K562 (cell line): ENCODE results near the gene CSNK1A1. TPM values are rescaled to one million over a fixed set of nuclear protein-coding genes. Genes with fewer than 3 reads are reported as not detected.

ENCODE experiments used
- ATAC-seq: fragments of 200-7000 bp; cut with Tn5 transposase; 3 replicates; pipeline ENCODE4 v1.9.1; 2020; ENCODE audit warnings: moderate library complexity
- BruUV-seq: library from RNA; stranded (reverse); fragments of 400-500 nt; replicated peaks from 2 replicates; lab custom pipeline; 2021; lab: Mats Ljungman, UMichigan
- CTCF ChIA-PET: fragments of 300-600 bp; formaldehyde crosslinking; extraction: SDS; loops from one replicate; lab custom pipeline; 2021; ENCODE audit warnings: low intra/inter-chr PET ratio; lab: Yijun Ruan, JAX
- POLR2A ChIA-PET: fragments of 300-600, 350-650 bp; sonication (Branson Sonifier 250); formaldehyde crosslinking; extraction: SDS; loops from one replicate; lab custom pipeline; 2021; ENCODE audit warnings: antibody characterized with exemption, inconsistent platforms; lab: Yijun Ruan, JAX
- DNase-seq, 4 experiments: peaks; one replicate each; pipeline versions ENCODE4 v3.0.0 to v3.0.0-alpha.2; 2011 to 2018; ENCODE audit warnings: low spot score in 3 of 4, mixed read lengths in 3 of 4; ENCODE audit errors: extremely low read depth in 1 of 4
- FAIRE-seq: peaks from 2 replicates; lab custom pipeline; 2011; peaks lifted over from hg19 to GRCh38; lab: Jason Lieb, UNC
- H2AFZ ChIP-seq: 2 replicates; pipeline ENCODE4 v1.6.0; 2011; ENCODE audit warnings: low read depth, low read length, control low read depth, inconsistent platforms
- H3K27ac ChIP-seq: fragments of 200-600 bp; 3 replicates; pipeline ENCODE4 v1.8.0; 2011; ENCODE audit warnings: low read depth, mild to moderate bottlenecking, control low read depth, inconsistent platforms, low read length, moderate library complexity, mixed read lengths; ENCODE audit errors: extremely low read depth
- H3K27me3 ChIP-seq, 2 experiments: fragments of 300-600 bp in 1 of 2; 2 replicates in 1 of 2; 3 replicates in 1 of 2; pipeline versions ENCODE4 v1.6.0 to v1.8.0; 2011; ENCODE audit warnings: inconsistent platforms in 2 of 2, low read length in 2 of 2, mild to moderate bottlenecking in 1 of 2, mixed read lengths in 1 of 2, moderate library complexity in 1 of 2; ENCODE audit not compliant: control insufficient read depth in 2 of 2, insufficient read depth in 2 of 2
- H3K36me3 ChIP-seq: fragments of 300-600 bp; 3 replicates; pipeline ENCODE4 v1.8.0; 2011; ENCODE audit warnings: mild to moderate bottlenecking, low read length, inconsistent platforms; ENCODE audit not compliant: control insufficient read depth, insufficient read depth
- H3K4me1 ChIP-seq, 2 experiments: fragments of 200-600 bp in 1 of 2; replicated peaks in 1 of 2; 2 replicates in 1 of 2; 3 replicates in 1 of 2; pipeline versions ENCODE4 v1.5.1 to v1.8.0; 2011; ENCODE audit warnings: inconsistent platforms in 2 of 2, low read length in 2 of 2, mild to moderate bottlenecking in 1 of 2, mixed read lengths in 1 of 2, moderate library complexity in 1 of 2; ENCODE audit not compliant: control insufficient read depth in 2 of 2, insufficient read depth in 2 of 2
- H3K4me2 ChIP-seq: 2 replicates; pipeline ENCODE4 v1.6.1; 2011; ENCODE audit warnings: low read length, control low read depth, inconsistent platforms, mixed read lengths; ENCODE audit not compliant: insufficient read depth
- H3K4me3 ChIP-seq: fragments of 200-600 bp; sonication (generic), shearing (Covaris generic); 2 replicates; pipeline ENCODE4 v1.5.1; 2016; ENCODE audit warnings: control low read depth, inconsistent platforms
- H3K79me2 ChIP-seq: fragments of 200-600 bp; 3 replicates; pipeline ENCODE4 v1.8.0; 2011; ENCODE audit warnings: low read length, inconsistent platforms; ENCODE audit not compliant: control insufficient read depth, insufficient read depth
- H3K9ac ChIP-seq, 2 experiments: 2 replicates each; pipeline versions ENCODE4 v1.6.0 to v1.6.1; 2011; ENCODE audit warnings: low read depth in 2 of 2, low read length in 2 of 2, control low read depth in 1 of 2, inconsistent platforms in 1 of 2, mild to moderate bottlenecking in 1 of 2, mixed read lengths in 1 of 2; ENCODE audit not compliant: insufficient read depth in 1 of 2
- H3K9me1 ChIP-seq: one replicate; pipeline ENCODE4 v1.6.0; 2011; ENCODE audit warnings: inconsistent platforms, mild to moderate bottlenecking, low read length, moderate library complexity; ENCODE audit not compliant: control insufficient read depth, insufficient read depth
- H3K9me3 ChIP-seq: replicated peaks from 2 replicates; pipeline ENCODE4 v1.5.1; 2011; ENCODE audit warnings: low read depth, low read length, inconsistent platforms; ENCODE audit not compliant: control insufficient read depth, insufficient read depth
- H4K20me1 ChIP-seq: replicated peaks from 2 replicates; pipeline ENCODE4 v1.6.1; 2011; ENCODE audit warnings: low read length, inconsistent platforms, mixed read lengths; ENCODE audit not compliant: control insufficient read depth, insufficient read depth
- MNT ChIP-seq, 2 experiments: fragments of 450-650 bp; conservative IDR thresholded peaks; 2 replicates each; pipeline ENCODE4 v1.6.1; 2017; ENCODE audit warnings: mild to moderate bottlenecking in 2 of 2, moderate library complexity in 2 of 2
- NCOA4 ChIP-seq: fragments of 450-650 bp; IDR thresholded peaks from 2 replicates; pipeline ENCODE4 v1.6.1; 2018; ENCODE audit warnings: mild to moderate bottlenecking; ENCODE audit not compliant: partially characterized antibody
- NFRKB ChIP-seq: fragments of 450-650 bp; IDR thresholded peaks from 2 replicates; pipeline ENCODE4 v1.6.1; 2016; ENCODE audit warnings: low read depth
- ZNF274 ChIP-seq: IDR thresholded peaks from 2 replicates; pipeline ENCODE4 v1.6.1; 2011; ENCODE audit warnings: low read depth, mild to moderate bottlenecking, low read length, moderate library complexity, borderline replicate concordance
- ZNF41 ChIP-seq: fragments of 250-450 bp; sonication (Bioruptor Pico); conservative IDR thresholded peaks from 2 replicates; pipeline ENCODE4 v1.4.0; 2020; ENCODE audit warnings: mild to moderate bottlenecking
- WGBS: fragments of 100-300 bp; shearing (Covaris generic); methylation state at CpG from one replicate; pipeline ENCODE4 v1.1.6; 2016; ENCODE audit warnings: low coverage, mixed read lengths; ENCODE audit not compliant: insufficient coverage; ENCODE audit errors: missing lambda C conversion rate; 5-methylcytosine and 5-hydroxymethylcytosine counted together
- in situ Hi-C: fragments of 300-500 bp; cut with MboI; formaldehyde crosslinking; loops from 4 replicates; pipeline ENCODE4 v1.15.0; 2018; ENCODE audit warnings: inconsistent platforms, mixed read lengths
- intact Hi-C: fragments of 100-400 bp; cut with micrococcal nuclease; formaldehyde crosslinking; loops from 2 replicates; pipeline ENCODE4 v1.14.2; 2022
- polyA plus RNA-seq, 8 experiments: library from polyadenylated mRNA; depleted of rRNA in 4 of 8; stranded (reverse) in 5 of 8; unstranded in 3 of 8; fragments of >200 nt; fragmentation: Nextera tagmentation in 2 of 8; fragmentation: Illumina TruSeq in 1 of 8; extraction: Ambion mirVana in 2 of 8; extraction: Trizol in 1 of 8; gene quantifications; 2 replicates each; pipeline versions ENCODE4 v1.2.1 to v1.2.3, GENCODE V29; 2011 to 2014; ENCODE audit warnings: inconsistent platforms in 1 of 8, missing spikeins in 1 of 8
- total RNA-seq, 7 experiments: library from RNA; depleted of rRNA in 6 of 7; stranded (reverse); fragments of >200 nt in 6 of 7; fragmentation: Illumina TruSeq in 2 of 7; extraction: Trizol in 2 of 7; gene quantifications; 2 replicates each; pipeline versions ENCODE4 v1.2.1 to v1.2.3, GENCODE V29; 2011 to 2021; ENCODE audit warnings: low replicate concordance in 1 of 7

Gene CSNK1A1
- total and polyA plus RNA-seq, 9 of the 15 experiments (the other 6 are each of a cell fraction or from before 2014, with no cell fraction given): 49.1 to 196 (median 154) TPM

DNA sequence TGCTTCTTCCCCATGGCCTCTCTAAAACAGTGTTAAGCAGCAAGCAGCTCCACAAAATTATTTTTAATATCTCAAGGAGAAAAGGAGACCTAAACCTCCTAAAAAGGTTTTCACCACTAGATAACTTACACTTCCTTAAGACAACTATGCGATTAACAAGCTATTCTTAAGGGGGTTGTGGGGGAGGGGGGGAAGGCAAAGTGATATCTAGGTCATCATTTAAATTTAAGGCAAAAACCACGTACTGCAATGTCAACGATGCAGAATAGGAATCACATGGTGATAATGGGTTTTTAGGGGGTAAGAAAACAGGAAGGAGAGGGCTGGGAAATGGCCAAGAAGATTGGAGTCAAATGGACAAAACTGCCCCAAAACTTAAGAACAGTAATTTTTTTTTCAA is 32.6 kb downstream of the CSNK1A1 start (continued):
- TF ChIP-seq MNT (conservative IDR thresholded peaks at IDR 0.05): 0 out of 4 replicates have a peak, but pooled peaks of 1 of the 2 experiments have one; percentile 17

GRCh38 chr5:149517461-149518122 is 33.6 kb downstream of the CSNK1A1 start:
- no peak overlapping the region for H3K4me3 ChIP-seq
- H3K4me1 ChIP-seq: peaks cover 0 to 15% of the 10 kb centered on the region in 2 experiments; a peak in 3 of 5 replicates
- in situ Hi-C loops: no loop called here
- ATAC-seq: peak; percentile 19; the same call in 1 of the 3 replicates
- no peaks in the 10 kb centered on the region for H3K9me3 ChIP-seq
- H3K27ac ChIP-seq: no peak overlapping the region
- no peak for FAIRE-seq
- H3K79me2 ChIP-seq: peaks cover 97% of the 10 kb centered on the region
- peaks cover 88% of the 10 kb centered on the region for H3K36me3 ChIP-seq
- H3K4me2 ChIP-seq: no peak overlapping the region
- no peaks in the 10 kb centered on the region for H3K27me3 ChIP-seq
- H2AFZ ChIP-seq: no peak overlapping the region
- intact Hi-C loops: no loop called here
- no peaks in the 10 kb centered on the region; the same call in 1 of the 2 replicates for H4K20me1 ChIP-seq
- no peak for TF ChIP-seq NFRKB
- no peak for TF ChIP-seq ZNF41 (CRISPR knock-in tag)
- no peak for TF ChIP-seq NCOA4
- no peak for TF ChIP-seq ZNF274
- BruUV-seq: no TSS peak
- no peak overlapping the region for H3K9ac ChIP-seq
- ChIA-PET POLR2A (interaction anchor here (1.2 to 2.7 kb wide), 4 partner anchors 10 to 62 kb away, joined by 3 to 12 read pairs (median 5); no protein-coding TSS in a partner anchor), CTCF (no interaction called here)
- WGBS: 89% methylated on average over 5 of the region's 5 CpGs
- no peaks in the 10 kb centered on the region for H3K9me1 ChIP-seq
- no peak for DNase-seq
